Upper lobe of left lung (tissue), 4 donors: Measurements from ENCODE around the gene NAT14.

Experiments
- POLR2A ChIP-seq, 4 donors: fragments of 450-650 bp; IDR thresholded peaks; one replicate each; pipeline ENCODE4 v1.5.1; 2016 to 2017; ENCODE audit warnings: antibody characterized with exemption in 4 of 4, mild to moderate bottlenecking in 2 of 4
- POLR2AphosphoS5 ChIP-seq, 2 donors: sonication (generic); formaldehyde crosslinking; IDR thresholded peaks; one replicate each; pipeline ENCODE4 v1.5.1; 2017; ENCODE audit warnings: antibody characterized with exemption in 2 of 2

GRCh38 chr19:55466241-55466614, 18.8 kb upstream of the NAT14 start:
- TF ChIP-seq POLR2A (IDR thresholded peaks at IDR 0.05) (no peak), POLR2AphosphoS5 (IDR thresholded peaks at IDR 0.05) (no peak)
